GM23248 (cell line): Measurements from ENCODE around the gene GPHN.

Source experiments
- EZH2 ChIP-seq: fragments of 200-600 bp; sonication (generic); IDR thresholded peaks from 2 replicates; pipeline ENCODE4 v1.6.1; 2018; ENCODE audit warnings: antibody characterized with exemption, mild to moderate bottlenecking; ENCODE audit not compliant: insufficient read depth, poor library complexity, severe bottlenecking
- EZH2phosphoT487 ChIP-seq: fragments of 200-600 bp; sonication (generic); IDR thresholded peaks from 2 replicates; pipeline ENCODE4 v1.6.1; 2018; ENCODE audit warnings: antibody characterized with exemption, moderate library complexity, mild to moderate bottlenecking, low read depth; ENCODE audit not compliant: insufficient read depth

DNA sequence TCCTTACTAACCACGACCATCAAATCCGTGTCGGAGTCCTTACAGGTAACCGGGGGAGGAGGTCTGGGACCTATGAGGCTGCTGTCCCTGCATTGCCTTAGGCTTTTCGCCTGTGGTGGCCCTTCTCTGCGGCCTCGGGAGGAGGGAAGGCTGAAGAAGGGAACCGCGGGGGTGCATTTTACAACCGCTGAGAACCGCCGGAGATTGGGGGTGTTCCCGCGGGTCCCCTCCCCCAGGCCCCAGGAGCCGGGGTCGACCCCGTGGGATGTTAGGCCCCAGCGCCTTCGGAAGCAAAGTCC is 549 bp downstream of the GPHN start:
- no peak for TF ChIP-seq EZH2
- TF ChIP-seq EZH2phosphoT487: no peak
